Small intestine (tissue), 7 donors: Measurements from ENCODE around the gene SCYGR5. TPM values are rescaled to one million over a fixed set of nuclear protein-coding genes. Genes with fewer than 3 reads are reported as not detected.

ENCODE experiments used
- DNase-seq, 2 donors: peaks; one replicate each; pipeline versions ENCODE4 v3.0.0 to v3.0.0-alpha.2; 2013
- FAIRE-seq: peaks from 2 replicates; lab custom pipeline; 2012; peaks lifted over from hg19 to GRCh38; lab: Jason Lieb, UNC
- H3K27ac ChIP-seq, 3 donors: one replicate each; pipeline ENCODE4 v1.5.1; 2013; ENCODE audit warnings: low read length in 2 of 3, mild to moderate bottlenecking in 2 of 3, control low read depth in 1 of 3, inconsistent platforms in 1 of 3, low read depth in 1 of 3, moderate library complexity in 1 of 3
- H3K27me3 ChIP-seq, 3 donors: one replicate each; pipeline ENCODE4 v1.6.1; 2013; ENCODE audit warnings: low read length in 3 of 3, inconsistent platforms in 1 of 3; ENCODE audit not compliant: control insufficient read depth in 3 of 3, insufficient read depth in 3 of 3
- H3K36me3 ChIP-seq, 3 donors: one replicate each; pipeline ENCODE4 v1.6.1; 2013; ENCODE audit warnings: low read length in 3 of 3, inconsistent platforms in 1 of 3, low read depth in 1 of 3, mild to moderate bottlenecking in 1 of 3, moderate library complexity in 1 of 3; ENCODE audit not compliant: control insufficient read depth in 3 of 3, insufficient read depth in 2 of 3
- H3K4me1 ChIP-seq, 3 donors: one replicate each; pipeline ENCODE4 v1.6.1; 2013; ENCODE audit warnings: low read length in 2 of 3, inconsistent platforms in 1 of 3, low read depth in 1 of 3, mild to moderate bottlenecking in 1 of 3, moderate library complexity in 1 of 3; ENCODE audit not compliant: control insufficient read depth in 3 of 3, insufficient read depth in 2 of 3
- H3K4me3 ChIP-seq, 3 donors: one replicate each; pipeline ENCODE4 v1.5.1; 2013; ENCODE audit warnings: low read length in 3 of 3, control low read depth in 1 of 3, inconsistent platforms in 1 of 3, low read depth in 1 of 3, mild to moderate bottlenecking in 1 of 3, moderate library complexity in 1 of 3
- H3K9me3 ChIP-seq, 2 donors: one replicate each; pipeline ENCODE4 v1.6.1; 2013; ENCODE audit warnings: low read depth in 1 of 2, low read length in 1 of 2; ENCODE audit not compliant: control insufficient read depth in 2 of 2, insufficient read depth in 1 of 2
- WGBS, 3 donors: extraction: QIAGEN DNeasy Blood & Tissue Kit; methylation state at CpG; one replicate each; pipeline ENCODE4 v1.1.7; 2013; 5-methylcytosine and 5-hydroxymethylcytosine counted together
- polyA plus RNA-seq, 4 donors: library from polyadenylated mRNA; stranded (reverse) in 3 of 4; unstranded in 1 of 4; fragments of 200-250 nt in 3 of 4; fragments of 120-200 nt in 1 of 4; gene quantifications; one replicate each; pipeline versions ENCODE4 v1.2.1 to v1.2.3, GENCODE V29; 2013
- donor health status: healthy with polysubstance abuse.
- donor health status: control.
- donor health status: control.
- donor health status: Bipolar disorder and iron deficiency.
- donor health status: healthy.

The SCYGR5 gene
- polyA plus RNA-seq, 4 donors, result not detected

- WGBS, 3 donors, result 78 to 96% (median 92%) methylated on average over 3 of the region's 3 CpGs
- Histone ChIP-seq H3K27me3 (no peaks in the 10 kb centered on the region), H3K4me1 (no peaks in the 10 kb centered on the region), H3K4me3 (no peak overlapping the region), H3K9me3 (no peaks in the 10 kb centered on the region), H3K27ac (no peak overlapping the region), H3K36me3 (peaks cover 0 to 24% (median 6%) of the 10 kb centered on the region in 3 donors)
- FAIRE-seq (no peak), DNase-seq (no peak)
Observed at GRCh38 chr2:227687189-227687588, 20.6 kb downstream of the SCYGR5 start.

GRCh38 chr2:227696990-227697679 lies 30.5 kb downstream of the SCYGR5 start:
- DNase-seq, result no peak
- H3K9me3 ChIP-seq, result no peaks in the 10 kb centered on the region
- 43 to 64% (median 56%) methylated on average over 2 of the region's 2 CpGs for WGBS, 3 donors
- peaks cover 0 to 55% (median 11%) of the 10 kb centered on the region in 3 donors for H3K36me3 ChIP-seq
- no peak for FAIRE-seq
- H3K4me1 ChIP-seq, result peaks cover 0 to 12% (median 4%) of the 10 kb centered on the region in 3 donors
- H3K27ac ChIP-seq, result no peak overlapping the region
- no peaks in the 10 kb centered on the region for H3K27me3 ChIP-seq
- no peak overlapping the region for H3K4me3 ChIP-seq

GRCh38 chr2:227701556-227701955 lies 35.0 kb downstream of the SCYGR5 start:
- DNase-seq (peak; percentile 44 to 70), FAIRE-seq (no peak)
- Histone ChIP-seq H3K4me3 (no peak overlapping the region), H3K4me1 (peaks cover 4 to 35% (median 11%) of the 10 kb centered on the region in 3 donors), H3K27ac (peak overlapping the region in 1 of 3 donors; percentile 40), H3K9me3 (no peaks in the 10 kb centered on the region), H3K36me3 (peaks cover 0 to 69% (median 7%) of the 10 kb centered on the region in 3 donors), H3K27me3 (no peaks in the 10 kb centered on the region)
- 6 to 59% (median 36%) methylated on average over 3 of the region's 3 CpGs for WGBS, 3 donors

GRCh38 chr2:227703280-227703732 lies 36.7 kb downstream of the SCYGR5 start:
- Histone ChIP-seq H3K9me3 (no peaks in the 10 kb centered on the region), H3K27ac (peak overlapping the region in 2 of 3 donors; percentile 35 to 40), H3K36me3 (peaks cover 0 to 68% (median 7%) of the 10 kb centered on the region in 3 donors), H3K27me3 (no peaks in the 10 kb centered on the region), H3K4me3 (no peak overlapping the region), H3K4me1 (peaks cover 4 to 45% (median 14%) of the 10 kb centered on the region in 3 donors)
- no peak for FAIRE-seq
- DNase-seq, result peak; percentile 52 to 59
- WGBS, 3 donors, result 20 to 42% (median 21%) methylated on average over 4 of the region's 4 CpGs

- DNase-seq (no peak), FAIRE-seq (no peak)
- Histone ChIP-seq H3K4me3 (no peak overlapping the region), H3K27ac (peak overlapping the region in 2 of 3 donors; percentile 35 to 40), H3K4me1 (peaks cover 4 to 45% (median 14%) of the 10 kb centered on the region in 3 donors), H3K27me3 (no peaks in the 10 kb centered on the region), H3K36me3 (peaks cover 0 to 63% (median 3%) of the 10 kb centered on the region in 3 donors), H3K9me3 (no peaks in the 10 kb centered on the region)
- 69 to 79% (median 78%) methylated on average over 3 of the region's 3 CpGs for WGBS, 3 donors
Observed at GRCh38 chr2:227703961-227704360, 37.4 kb downstream of the SCYGR5 start.

GRCh38 chr2:227706859-227707258 lies 40.3 kb downstream of the SCYGR5 start:
- FAIRE-seq, result no peak
- Histone ChIP-seq H3K27ac (peak overlapping the region in 2 of 3 donors; percentile 48 to 85), H3K27me3 (no peaks in the 10 kb centered on the region), H3K9me3 (peaks cover 0 to 6% of the 10 kb centered on the region in 2 donors), H3K4me3 (no peak overlapping the region), H3K4me1 (peaks cover 4 to 42% (median 10%) of the 10 kb centered on the region in 3 donors), H3K36me3 (peaks cover 0 to 59% (median 0%) of the 10 kb centered on the region in 3 donors)
- WGBS, 3 donors, result 41 to 67% (median 58%) methylated on average over 4 of the region's 4 CpGs
- DNase-seq, result peak; percentile 78 to 92

- WGBS, 3 donors, result 83 to 88% (median 83%) methylated on average over 6 of the region's 6 CpGs
- H3K36me3 ChIP-seq, result peaks cover 0 to 58% (median 0%) of the 10 kb centered on the region in 3 donors
- FAIRE-seq (no peak), DNase-seq (no peak)
- peak overlapping the region in 1 of 3 donors; percentile 85 for H3K27ac ChIP-seq
- H3K4me1 ChIP-seq, result peaks cover 4 to 40% (median 10%) of the 10 kb centered on the region in 3 donors
- peaks cover 0 to 6% of the 10 kb centered on the region in 2 donors for H3K9me3 ChIP-seq
- H3K27me3 ChIP-seq, result no peaks in the 10 kb centered on the region
- H3K4me3 ChIP-seq, result no peak overlapping the region
Observed at GRCh38 chr2:227707390-227707789, 40.8 kb downstream of the SCYGR5 start.

GRCh38 chr2:227710986-227711385 lies 44.4 kb downstream of the SCYGR5 start:
- Histone ChIP-seq H3K27me3 (no peaks in the 10 kb centered on the region), H3K4me1 (peaks cover 0 to 26% (median 7%) of the 10 kb centered on the region in 3 donors), H3K27ac (no peak overlapping the region), H3K36me3 (peaks cover 0 to 38% (median 0%) of the 10 kb centered on the region in 3 donors), H3K4me3 (no peak overlapping the region), H3K9me3 (peaks cover 0 to 6% of the 10 kb centered on the region in 2 donors)
- FAIRE-seq (no peak), DNase-seq (no peak)
- WGBS, 3 donors, result 86 to 93% (median 93%) methylated on average over 7 of the region's 7 CpGs
